NCI-H524 (cell line): ENCODE data around the gene PTPN3.
"Not testable (repeated sequence)": the region's sequence is repeated elsewhere in the genome, so short reads cannot be mapped to it uniquely, and the experiment has no call there.

Experiments
- DNase-seq, 2 experiments: peaks; one replicate each; lab custom pipeline; 2025; lab: John Stamatoyannopoulos, UW

The PTPN3 gene

DNA sequence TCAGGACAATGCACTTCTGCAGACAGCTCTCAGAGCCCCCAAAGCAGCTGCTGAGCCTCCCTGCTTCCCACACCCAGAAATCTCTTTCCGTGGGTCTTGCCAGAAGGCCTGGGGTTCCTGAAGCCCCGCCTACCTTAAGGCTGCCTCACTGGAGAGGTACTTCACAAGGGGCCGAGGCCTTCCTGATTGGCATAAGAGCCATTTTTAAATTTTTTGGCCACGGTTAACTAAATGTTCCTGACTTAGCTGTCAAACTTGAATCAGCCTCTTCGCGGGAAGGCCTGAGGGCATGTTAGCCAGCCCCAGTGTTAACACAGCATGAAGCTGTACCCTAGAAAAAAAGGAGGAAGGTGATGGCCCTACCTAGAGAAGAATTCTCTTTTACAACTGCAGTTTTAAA lies 156.5 kb downstream of the PTPN3 start:
- peak in 1 of 2 experiments; percentile 70 for DNase-seq

- DNase-seq, result not testable (repeated sequence)
Observed at GRCh38 chr9:109340979-109341378, 157.1 kb downstream of the PTPN3 start.

DNA sequence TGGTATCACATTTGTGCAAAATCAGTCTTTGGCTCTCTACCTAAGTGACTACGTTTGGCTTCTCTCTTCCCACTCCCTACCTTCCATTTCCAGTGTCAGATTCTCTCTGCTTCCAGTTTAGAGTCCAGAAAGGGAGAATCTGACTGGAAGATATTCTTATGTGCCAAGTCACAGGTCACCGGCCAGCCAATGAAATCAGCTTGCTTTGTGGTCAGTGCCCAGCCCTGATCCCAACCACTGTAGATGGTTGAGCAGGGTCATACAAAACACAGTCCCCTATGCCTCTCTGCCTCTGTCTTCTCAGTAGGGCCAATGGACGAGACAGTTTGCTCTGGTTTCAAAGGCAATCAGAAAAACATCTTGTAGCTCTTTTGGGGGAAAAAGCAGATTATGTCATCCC lies 161.7 kb downstream of the PTPN3 start:
- no peak for DNase-seq

DNA sequence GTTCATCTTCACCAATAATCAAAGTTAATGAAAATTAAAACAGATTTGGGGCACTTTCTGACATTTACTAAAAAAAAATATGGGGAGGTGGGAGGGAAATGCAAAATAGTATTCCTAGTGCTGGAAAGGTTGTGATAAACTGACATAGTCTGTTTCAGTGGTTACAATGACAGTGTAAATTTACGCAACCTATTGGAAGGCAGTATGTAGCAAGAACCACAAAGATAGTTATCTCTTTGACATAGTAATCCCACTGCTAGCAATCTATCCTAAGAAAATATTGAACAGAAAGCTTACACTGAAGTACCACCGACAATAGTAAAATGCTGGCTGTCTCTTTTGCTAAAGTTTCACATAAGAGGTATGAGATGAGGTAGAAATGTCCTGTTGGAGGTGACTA lies 162.2 kb downstream of the PTPN3 start:
- no peak for DNase-seq

- no peak for DNase-seq
Observed at GRCh38 chr9:109335121-109335520, 163.0 kb downstream of the PTPN3 start.

DNA sequence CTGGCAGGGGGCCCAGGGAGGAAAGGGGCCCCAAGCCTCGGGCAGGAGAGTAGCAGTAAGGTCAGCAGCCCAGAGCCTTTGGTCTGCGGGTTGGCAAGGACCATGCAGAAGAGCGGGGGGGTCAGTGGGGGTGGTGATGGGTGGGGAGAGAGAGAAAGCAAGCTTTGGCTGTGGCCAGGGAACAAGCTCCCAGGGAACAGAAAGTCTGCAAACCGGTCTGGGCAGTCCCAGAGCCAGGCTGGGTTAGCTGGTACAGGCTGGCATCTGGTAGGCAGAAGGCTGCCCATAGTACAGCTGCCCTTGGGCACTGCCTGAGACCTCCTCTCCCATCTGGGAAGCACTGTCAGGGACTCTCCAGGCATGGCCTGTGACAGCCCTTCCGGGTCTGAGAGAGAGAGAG lies 166.8 kb downstream of the PTPN3 start:
- DNase-seq, result peak in 1 of 2 experiments; percentile 48

- peak in 1 of 2 experiments; percentile 30 for DNase-seq
Observed at GRCh38 chr9:109329638-109330258, 168.4 kb downstream of the PTPN3 start.

DNA sequence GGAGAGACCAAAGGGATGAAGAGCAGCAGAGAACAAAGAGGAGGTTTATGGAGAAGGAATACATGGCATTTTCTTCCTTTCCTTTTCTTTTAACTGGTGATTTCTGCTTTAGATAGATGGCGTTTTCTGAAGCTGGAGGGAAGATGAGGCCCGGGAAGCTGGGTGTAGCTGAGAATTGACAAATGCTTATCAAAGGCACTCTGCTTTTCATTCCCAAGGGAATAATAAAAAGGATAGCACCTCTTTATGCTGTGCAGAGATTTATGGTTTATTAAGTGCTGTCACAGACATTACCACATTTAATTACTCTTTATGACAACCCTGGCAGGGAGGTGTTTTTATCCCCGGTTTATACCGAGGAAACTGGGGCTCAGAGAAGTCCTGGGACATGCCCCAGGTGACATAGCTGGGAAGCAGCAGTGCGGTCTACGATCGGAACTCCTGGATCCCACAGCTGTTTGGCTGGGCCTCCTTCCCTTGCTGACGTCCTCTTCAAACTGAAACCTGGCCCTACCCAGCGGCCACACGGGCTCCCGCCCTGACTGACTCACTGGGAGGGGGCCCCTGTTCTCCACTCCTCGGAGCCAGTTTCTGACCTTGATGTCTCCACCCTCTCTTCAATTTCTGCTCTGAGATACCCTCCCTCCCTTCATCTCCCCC lies 169.0 kb downstream of the PTPN3 start:
- peak in 1 of 2 experiments; percentile 64 for DNase-seq
